Endothelial cell (in vitro differentiated cells): ENCODE measurements around the gene SLC35D1. TPM values are rescaled to one million over a fixed set of nuclear protein-coding genes. Genes with fewer than 3 reads are reported as not detected.
A peak's percentile ranks its signal among the peaks of the same experiment; 100 is the strongest.

ENCODE experiments used
- DNase-seq: peaks from one replicate; pipeline ENCODE4 v3.0.0; 2021; ENCODE audit warnings: low spot score
- H3K27ac Mint-ChIP-seq: one replicate; pipeline ENCODE4 v1.8.0; 2021; ENCODE audit warnings: mixed read lengths, inconsistent platforms; ENCODE audit not compliant: unreplicated experiment
- H3K27me3 Mint-ChIP-seq: one replicate; pipeline ENCODE4 v1.8.0; 2021; ENCODE audit warnings: mild to moderate bottlenecking, moderate library complexity, mixed read lengths, inconsistent platforms; ENCODE audit not compliant: unreplicated experiment
- H3K36me3 Mint-ChIP-seq: one replicate; pipeline ENCODE4 v1.8.0; 2021; ENCODE audit warnings: mild to moderate bottlenecking, low read depth, mixed read lengths, inconsistent platforms; ENCODE audit not compliant: unreplicated experiment
- H3K4me1 Mint-ChIP-seq: one replicate; pipeline ENCODE4 v1.8.0; 2021; ENCODE audit warnings: mild to moderate bottlenecking, mixed read lengths, inconsistent platforms; ENCODE audit not compliant: unreplicated experiment
- H3K4me3 Mint-ChIP-seq: one replicate; pipeline ENCODE4 v1.8.0; 2021; ENCODE audit warnings: mild to moderate bottlenecking, mixed read lengths, inconsistent platforms; ENCODE audit not compliant: unreplicated experiment
- H3K9me3 Mint-ChIP-seq: one replicate; pipeline ENCODE4 v1.8.0; 2021; ENCODE audit warnings: mixed read lengths, inconsistent platforms; ENCODE audit not compliant: unreplicated experiment
- total RNA-seq: library from RNA; stranded (reverse); fragmentation: NEBNext Ultra II Directional; extraction: Animal tissue kit (Norgen Biotek cat#: 25700); gene quantifications from one replicate; pipeline ENCODE4 v1.2.1, GENCODE V29; 2021; ENCODE audit not compliant: unreplicated experiment
- TF ChIP-seq, protein P1 (sequence below): fragments of 200-600 bp; sonication (generic); IDR thresholded peaks from one replicate; pipeline ENCODE4 v1.5.0; 2021; ENCODE audit warnings: antibody characterized with exemption; ENCODE audit not compliant: unreplicated experiment

Gene SLC35D1
- total RNA-seq, 1 donor from 2014 or later = 4.2 TPM

DNA sequence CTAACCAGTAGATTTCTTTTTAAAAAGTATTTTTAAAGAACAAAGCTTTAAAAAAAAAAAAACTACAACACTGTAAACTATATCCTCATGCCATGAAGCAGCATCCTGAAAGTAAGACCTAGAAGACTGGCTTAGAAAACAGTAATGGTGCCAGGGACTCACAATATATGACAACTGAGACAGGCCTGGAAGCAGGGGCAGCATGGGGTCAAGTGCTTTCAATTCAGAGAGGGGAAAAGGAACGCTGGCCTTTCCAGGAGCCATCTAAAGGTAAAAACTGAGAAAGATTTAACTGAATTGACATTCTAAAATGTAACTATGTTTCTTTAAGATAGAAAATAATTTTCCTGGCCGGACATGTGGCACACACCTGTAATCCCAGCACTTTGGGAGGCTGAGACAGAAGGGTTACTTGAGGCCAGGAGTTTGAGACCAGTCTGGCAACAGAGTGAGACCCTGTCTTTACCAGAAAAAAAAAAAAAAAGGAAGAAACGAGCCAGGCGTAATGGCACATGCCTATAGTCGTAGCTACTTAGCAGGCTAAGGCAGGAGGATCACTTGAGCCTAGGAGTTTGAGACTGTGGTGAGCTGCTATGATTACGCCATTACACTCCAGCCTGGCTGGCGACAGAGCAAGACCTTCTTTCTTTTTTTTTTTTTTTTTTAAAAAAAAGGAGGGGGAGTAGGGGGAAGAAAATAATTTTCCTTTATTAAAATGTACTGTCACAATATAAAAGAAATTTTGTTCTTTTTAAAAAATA, 54.1 kb downstream of the SLC35D1 start:
- Mint-ChIP-seq H3K36me3 (no peaks in the 10 kb centered on the region), H3K9me3 (no peaks in the 10 kb centered on the region), H3K4me1 (peaks cover 5% of the 10 kb centered on the region), H3K27me3 (peaks cover 6% of the 10 kb centered on the region), H3K27ac (no peak overlapping the region), H3K4me3 (no peak overlapping the region)
- DNase-seq = no peak
- TF ChIP-seq, protein P1, sequence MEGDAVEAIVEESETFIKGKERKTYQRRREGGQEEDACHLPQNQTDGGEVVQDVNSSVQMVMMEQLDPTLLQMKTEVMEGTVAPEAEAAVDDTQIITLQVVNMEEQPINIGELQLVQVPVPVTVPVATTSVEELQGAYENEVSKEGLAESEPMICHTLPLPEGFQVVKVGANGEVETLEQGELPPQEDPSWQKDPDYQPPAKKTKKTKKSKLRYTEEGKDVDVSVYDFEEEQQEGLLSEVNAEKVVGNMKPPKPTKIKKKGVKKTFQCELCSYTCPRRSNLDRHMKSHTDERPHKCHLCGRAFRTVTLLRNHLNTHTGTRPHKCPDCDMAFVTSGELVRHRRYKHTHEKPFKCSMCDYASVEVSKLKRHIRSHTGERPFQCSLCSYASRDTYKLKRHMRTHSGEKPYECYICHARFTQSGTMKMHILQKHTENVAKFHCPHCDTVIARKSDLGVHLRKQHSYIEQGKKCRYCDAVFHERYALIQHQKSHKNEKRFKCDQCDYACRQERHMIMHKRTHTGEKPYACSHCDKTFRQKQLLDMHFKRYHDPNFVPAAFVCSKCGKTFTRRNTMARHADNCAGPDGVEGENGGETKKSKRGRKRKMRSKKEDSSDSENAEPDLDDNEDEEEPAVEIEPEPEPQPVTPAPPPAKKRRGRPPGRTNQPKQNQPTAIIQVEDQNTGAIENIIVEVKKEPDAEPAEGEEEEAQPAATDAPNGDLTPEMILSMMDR = no peak

DNA sequence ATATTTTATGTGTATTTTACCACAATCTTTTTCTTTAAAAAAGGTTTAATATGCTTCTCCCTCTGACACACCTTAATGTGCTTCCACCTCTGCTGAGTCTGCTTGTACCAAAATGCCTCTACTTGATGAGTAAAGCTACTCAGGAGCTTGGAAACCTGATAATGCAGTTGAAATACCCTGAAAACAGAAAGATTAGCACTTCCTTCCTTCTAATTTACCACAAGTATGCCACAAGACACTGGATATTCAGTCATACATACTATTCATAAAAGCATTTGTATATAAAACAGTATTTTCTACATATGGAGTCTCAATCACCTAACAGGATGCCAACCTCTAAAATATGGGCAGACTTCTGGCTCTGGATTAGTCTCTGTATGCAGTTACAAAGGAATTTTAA, 55.0 kb downstream of the SLC35D1 start:
- H3K4me3 Mint-ChIP-seq = no peak overlapping the region
- TF ChIP-seq, protein P1 = no peak
- no peaks in the 10 kb centered on the region for H3K36me3 Mint-ChIP-seq
- no peaks in the 10 kb centered on the region for H3K9me3 Mint-ChIP-seq
- H3K4me1 Mint-ChIP-seq = peaks cover 5% of the 10 kb centered on the region
- no peak overlapping the region for H3K27ac Mint-ChIP-seq
- no peak for DNase-seq
- H3K27me3 Mint-ChIP-seq = peaks cover 6% of the 10 kb centered on the region

DNA sequence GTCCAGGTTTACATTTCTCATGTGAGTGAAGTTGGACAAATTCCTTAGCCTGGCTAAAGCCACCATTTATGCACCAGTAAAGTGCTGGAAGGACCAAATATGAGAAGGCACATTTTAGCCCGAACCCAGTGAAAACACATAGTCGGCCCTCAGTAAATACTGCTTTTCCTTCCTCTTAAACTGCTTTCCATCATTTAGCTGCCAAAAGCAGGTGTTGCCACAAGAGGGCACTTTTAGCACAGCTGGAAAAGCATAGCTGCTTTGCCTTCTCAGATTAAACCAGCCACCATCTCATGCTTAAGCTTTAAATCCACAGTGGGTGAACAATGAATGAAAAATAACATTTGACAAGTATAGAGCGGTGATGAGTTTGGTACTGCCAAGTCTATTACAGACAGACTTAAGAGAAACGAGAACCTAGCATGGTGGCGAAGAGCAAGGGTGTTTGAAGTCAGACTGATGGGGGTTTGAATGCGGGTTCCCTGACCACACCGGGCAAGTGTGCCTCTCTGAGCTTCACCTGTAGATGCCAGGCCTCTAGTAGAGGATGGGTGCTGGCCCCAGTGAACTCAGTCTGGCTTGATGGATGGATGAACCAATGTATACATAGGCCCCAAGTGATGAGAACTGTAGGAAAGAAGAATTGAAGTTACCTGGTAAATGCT, 57.8 kb downstream of the SLC35D1 start:
- Mint-ChIP-seq H3K9me3 (no peaks in the 10 kb centered on the region), H3K4me1 (no peaks in the 10 kb centered on the region), H3K36me3 (no peaks in the 10 kb centered on the region), H3K4me3 (no peak overlapping the region), H3K27ac (no peak overlapping the region), H3K27me3 (peaks cover 6% of the 10 kb centered on the region)
- DNase-seq = peak; percentile 59
- TF ChIP-seq, protein P1 = peak; percentile 50

DNA sequence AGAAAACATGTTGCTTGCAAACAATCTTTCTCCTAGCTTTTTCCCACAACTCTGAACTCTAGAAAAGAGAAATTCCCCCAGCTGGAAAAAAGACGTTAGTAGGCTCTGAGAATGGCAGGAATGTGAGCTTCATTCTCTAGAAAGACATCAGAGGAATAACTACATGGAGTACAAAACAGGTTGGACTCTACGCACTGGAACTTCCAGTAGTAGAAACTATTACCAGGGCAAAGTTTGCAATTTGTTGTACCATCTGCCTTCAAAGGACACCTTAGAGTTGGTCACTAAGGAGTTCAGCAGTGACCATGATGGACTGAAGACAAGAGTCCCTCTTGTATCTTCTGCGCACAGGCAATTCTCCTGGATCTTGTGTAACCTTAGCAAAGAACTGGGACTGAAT, 60.9 kb downstream of the SLC35D1 start:
- H3K4me3 Mint-ChIP-seq = no peak overlapping the region
- H3K36me3 Mint-ChIP-seq = no peaks in the 10 kb centered on the region
- H3K4me1 Mint-ChIP-seq = peaks cover 3% of the 10 kb centered on the region
- H3K27ac Mint-ChIP-seq = no peak overlapping the region
- H3K9me3 Mint-ChIP-seq = no peaks in the 10 kb centered on the region
- DNase-seq = no peak
- TF ChIP-seq, protein P1 = no peak
- peaks cover 3% of the 10 kb centered on the region for H3K27me3 Mint-ChIP-seq

DNA sequence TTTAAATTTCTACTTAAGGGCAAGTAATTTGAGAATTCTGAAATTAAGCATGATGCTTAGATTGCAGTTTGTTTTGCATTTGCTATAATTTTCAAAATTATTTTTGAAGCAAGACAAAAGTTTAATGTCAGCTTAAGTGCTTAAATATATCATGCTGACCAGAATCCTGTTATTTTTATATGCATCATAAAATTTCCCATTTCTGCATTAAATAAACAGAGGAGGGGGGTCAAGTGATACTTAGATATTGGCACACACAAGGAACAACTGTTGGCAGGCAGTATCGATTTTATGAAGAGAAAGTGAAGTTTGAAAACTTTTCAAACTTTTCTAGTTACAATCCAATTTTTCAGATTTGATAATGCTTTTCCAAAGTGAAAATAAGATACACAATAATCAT, 68.1 kb downstream of the SLC35D1 start:
- Mint-ChIP-seq H3K9me3 (no peaks in the 10 kb centered on the region), H3K36me3 (no peaks in the 10 kb centered on the region), H3K4me1 (peaks cover under 1% of the 10 kb centered on the region), H3K4me3 (no peak overlapping the region), H3K27ac (no peak overlapping the region), H3K27me3 (peaks cover 1% of the 10 kb centered on the region)
- TF ChIP-seq, protein P1 = no peak
- DNase-seq = no peak
